ENCODE results near the gene TMPO. TPM values are rescaled to one million over a fixed set of nuclear protein-coding genes. Genes with fewer than 3 reads are reported as not detected.

The TMPO gene
- total and polyA plus RNA-seq, 10 of the 15 experiments (the other 5 are each of a cell fraction or from before 2014, with no cell fraction given), result 79.8 to 246 (median 179) TPM

GRCh38 chr12:98594050-98594835, 78.9 kb downstream of the TMPO start:
- CTCF ChIA-PET, result interaction anchor here (0.8 to 5.3 kb wide), 19 partner anchors 11 to 405 kb away, joined by 3 to 48 read pairs (median 4); no protein-coding TSS in a partner anchor
- Histone ChIP-seq H2AFZ (ENCODE audit: control insufficient read depth, low read depth, low read length) (no peak overlapping the region), H3K27ac (ENCODE audit: control insufficient read depth, insufficient read depth) (peak overlapping the region; percentile 84), H3K27me3 (replicated peaks in 1 of 2; ENCODE audit: control insufficient read depth in 2 of 2, insufficient read depth in 2 of 2, low read length in 1 of 2) (no peaks in the 10 kb centered on the region), H3K4me1 (ENCODE audit: control insufficient read depth, insufficient read depth, low read length) (no peaks in the 10 kb centered on the region), H3K4me3 (peak overlapping the region; percentile 87), H3K9me3 (replicated peaks; ENCODE audit: control insufficient read depth, insufficient read depth, low read length) (no peaks in the 10 kb centered on the region), H4K20me1 (ENCODE audit: control insufficient read depth, insufficient read depth) (no peaks in the 10 kb centered on the region; the same call in 1 of the 2 replicates), H3K9ac (ENCODE audit: control insufficient read depth, insufficient read depth, low read length) (peak overlapping the region; percentile 99), H3K79me2 (ENCODE audit: control insufficient read depth, insufficient read depth, low read length) (peaks cover 52% of the 10 kb centered on the region), H3K4me2 (ENCODE audit: control insufficient read depth, insufficient read depth) (peak overlapping the region; percentile 91), H3K36me3 (ENCODE audit: control insufficient read depth in 2 of 2, insufficient read depth in 2 of 2, low read length in 1 of 2) (peaks cover 2 to 17% of the 10 kb centered on the region in 2 experiments)
- TF ChIP-seq, protein P1, sequence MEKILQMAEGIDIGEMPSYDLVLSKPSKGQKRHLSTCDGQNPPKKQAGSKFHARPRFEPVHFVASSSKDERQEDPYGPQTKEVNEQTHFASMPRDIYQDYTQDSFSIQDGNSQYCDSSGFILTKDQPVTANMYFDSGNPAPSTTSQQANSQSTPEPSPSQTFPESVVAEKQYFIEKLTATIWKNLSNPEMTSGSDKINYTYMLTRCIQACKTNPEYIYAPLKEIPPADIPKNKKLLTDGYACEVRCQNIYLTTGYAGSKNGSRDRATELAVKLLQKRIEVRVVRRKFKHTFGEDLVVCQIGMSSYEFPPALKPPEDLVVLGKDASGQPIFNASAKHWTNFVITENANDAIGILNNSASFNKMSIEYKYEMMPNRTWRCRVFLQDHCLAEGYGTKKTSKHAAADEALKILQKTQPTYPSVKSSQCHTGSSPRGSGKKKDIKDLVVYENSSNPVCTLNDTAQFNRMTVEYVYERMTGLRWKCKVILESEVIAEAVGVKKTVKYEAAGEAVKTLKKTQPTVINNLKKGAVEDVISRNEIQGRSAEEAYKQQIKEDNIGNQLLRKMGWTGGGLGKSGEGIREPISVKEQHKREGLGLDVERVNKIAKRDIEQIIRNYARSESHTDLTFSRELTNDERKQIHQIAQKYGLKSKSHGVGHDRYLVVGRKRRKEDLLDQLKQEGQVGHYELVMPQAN (conservative IDR thresholded peaks at IDR 0.05), result 0 out of 2 replicates have a peak, but pooled peaks have one; percentile 3
- peak in 1 of 2 experiments; percentile 16; a peak in 1 of 3 replicates for TF ChIP-seq EGR1 (IDR thresholded peaks at IDR 0.05; ENCODE audit: borderline replicate concordance in 1 of 2, low read depth in 2 of 2, low read length in 2 of 2)
- TF ChIP-seq ZNF622 (IDR thresholded peaks at IDR 0.05), result no peak
- 0 out of 2 replicates have a peak, but pooled peaks have one; percentile 43 for TF ChIP-seq DPF2 (IDR thresholded peaks at IDR 0.05)
- TF ChIP-seq, protein P2, sequence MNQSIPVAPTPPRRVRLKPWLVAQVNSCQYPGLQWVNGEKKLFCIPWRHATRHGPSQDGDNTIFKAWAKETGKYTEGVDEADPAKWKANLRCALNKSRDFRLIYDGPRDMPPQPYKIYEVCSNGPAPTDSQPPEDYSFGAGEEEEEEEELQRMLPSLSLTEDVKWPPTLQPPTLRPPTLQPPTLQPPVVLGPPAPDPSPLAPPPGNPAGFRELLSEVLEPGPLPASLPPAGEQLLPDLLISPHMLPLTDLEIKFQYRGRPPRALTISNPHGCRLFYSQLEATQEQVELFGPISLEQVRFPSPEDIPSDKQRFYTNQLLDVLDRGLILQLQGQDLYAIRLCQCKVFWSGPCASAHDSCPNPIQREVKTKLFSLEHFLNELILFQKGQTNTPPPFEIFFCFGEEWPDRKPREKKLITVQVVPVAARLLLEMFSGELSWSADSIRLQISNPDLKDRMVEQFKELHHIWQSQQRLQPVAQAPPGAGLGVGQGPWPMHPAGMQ (IDR thresholded peaks at IDR 0.05; ENCODE audit: borderline replicate concordance), result no peak
- 0 out of 2 replicates have a peak, but pooled peaks have one; percentile 4 for TF ChIP-seq PML (IDR thresholded peaks at IDR 0.05; ENCODE audit: low read length)
- TF ChIP-seq ASH2L (IDR thresholded peaks at IDR 0.05; ENCODE audit: borderline replicate concordance, low read depth), result 0 out of 2 replicates have a peak, but pooled peaks have one; percentile 24
- TF ChIP-seq LARP7 (IDR thresholded peaks at IDR 0.05), result peak; percentile 17; the same call in 1 of the 2 replicates
- in situ Hi-C loops (cut with MboI) (no loop called here), intact Hi-C loops (cut with micrococcal nuclease; ENCODE audit: unreplicated experiment) (loop anchor here (5.0 kb wide), 1 partner anchor 77 kb away; the partner anchor contains the start of gene TMPO)
- SMC1A ChIA-PET (ENCODE audit: uncharacterized antibody, unreplicated experiment), result interaction anchor here (0.7 to 7.0 kb wide), 19 partner anchors 9 to 160 kb away, joined by 3 to 54 read pairs (median 7); partner anchors contain the start of genes APAF1 and IKBIP
- RAD21 ChIA-PET (ENCODE audit: unreplicated experiment), result interaction anchor here (0.8 to 5.1 kb wide), 14 partner anchors 8 to 160 kb away, joined by 3 to 27 read pairs (median 4); partner anchors contain the start of genes APAF1 and IKBIP
- no TSS peak for BruUV-seq (replicated peaks)
- POLR2A ChIA-PET, result interaction anchor here (0.6 to 5.1 kb wide), 17 partner anchors 9 to 128 kb away, joined by 3 to 49 read pairs (median 4); partner anchors contain the start of gene IKBIP
- FAIRE-seq (no peak), DNase-seq (ENCODE audit: low read depth, low spot score) (no peak), ATAC-seq (peak; percentile 34)
- WGBS (ENCODE audit: insufficient coverage, insufficient replicate concordance, low lambda C conversion rate, missing lambda C conversion rate), result under 1% methylated on average over 35 of the region's 35 CpGs

All from GM12878 (cell line).